H54 (cell line): ENCODE measurements around the gene TEAD1.
A peak's percentile ranks its signal among the peaks of the same experiment; 100 is the strongest.

Source experiments
- DNase-seq: peaks from one replicate; pipeline ENCODE4 v3.0.0; 2011; ENCODE audit warnings: low spot score, mixed read lengths; ENCODE audit not compliant: insufficient read length
- FAIRE-seq: peaks from 3 replicates; lab custom pipeline; 2011; peaks lifted over from hg19 to GRCh38; lab: Jason Lieb, UNC
- POLR2A ChIP-seq: IDR thresholded peaks from 2 replicates; pipeline ENCODE4 v1.6.1; 2011; ENCODE audit warnings: low read depth, mild to moderate bottlenecking, low read length

The TEAD1 gene

DNA sequence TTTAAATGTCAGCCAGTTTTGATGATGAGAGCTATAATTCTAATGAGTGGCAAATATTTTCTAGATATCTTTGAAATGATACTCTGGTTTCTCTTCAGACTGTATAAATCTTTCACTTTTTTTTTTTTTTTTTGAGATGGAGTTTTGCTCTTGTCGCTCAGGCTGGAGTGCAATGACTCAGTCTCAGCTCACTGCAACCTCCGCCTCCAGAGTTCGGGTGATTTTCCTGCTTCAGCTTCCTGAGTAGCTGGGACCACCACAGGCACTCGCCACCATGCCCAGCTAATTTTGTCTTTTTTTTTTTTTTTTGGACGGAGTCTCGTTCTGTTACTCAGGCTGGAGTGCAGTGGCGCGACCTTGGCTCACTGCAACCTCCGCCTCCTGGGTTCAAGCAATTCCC is 113.6 kb downstream of the TEAD1 start:
- TF ChIP-seq POLR2A = no peak
- no peak for DNase-seq
- no peak for FAIRE-seq

DNA sequence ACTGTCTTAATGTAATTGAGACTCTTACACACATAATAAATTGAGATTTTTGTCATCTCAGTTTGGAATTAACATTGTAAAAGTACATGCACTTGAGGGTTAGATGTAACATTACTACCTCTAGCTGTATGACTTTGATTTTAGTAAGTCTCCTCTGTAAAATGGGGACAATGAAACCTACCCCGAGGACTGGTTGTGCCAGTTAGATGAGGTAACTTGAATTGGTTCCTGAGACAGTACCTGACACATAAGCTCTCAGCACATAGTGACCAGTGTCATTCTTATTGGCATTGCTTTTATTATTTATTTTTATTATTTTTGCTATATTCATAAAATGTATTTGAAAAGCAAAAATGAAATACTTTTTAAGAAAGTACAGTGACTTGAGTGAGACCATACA is 114.8 kb downstream of the TEAD1 start:
- FAIRE-seq (no peak), DNase-seq (no peak)
- no peak for TF ChIP-seq POLR2A

DNA sequence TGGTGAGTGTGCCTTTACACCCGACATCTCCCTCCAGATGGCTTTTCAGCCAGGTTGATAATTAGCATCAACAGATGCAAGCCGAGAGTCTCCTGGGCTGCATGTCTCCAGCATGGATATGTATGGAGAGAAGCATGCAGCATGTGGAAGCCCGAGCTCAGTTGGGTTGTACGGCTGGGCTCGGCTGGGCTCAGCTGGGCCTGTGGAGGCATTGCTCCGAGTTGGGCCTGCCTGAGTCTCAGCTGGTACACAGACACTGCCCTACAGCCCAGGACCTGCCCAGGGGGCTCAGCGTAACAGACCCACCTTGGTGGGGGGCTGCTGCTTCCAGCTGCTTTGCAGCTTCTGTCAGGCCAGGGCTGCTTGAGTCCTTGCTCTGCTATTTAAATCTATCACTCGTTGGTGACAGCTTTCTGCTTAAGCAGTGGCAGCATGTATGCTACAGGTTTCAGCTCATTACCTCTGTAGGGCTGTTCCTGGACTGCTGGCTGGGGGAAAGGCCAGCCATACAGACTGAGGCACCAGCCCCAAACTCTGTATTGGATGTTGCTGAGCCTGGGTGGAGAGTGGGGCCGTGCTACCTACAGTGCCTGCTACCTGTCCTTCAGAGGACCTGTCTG is 115.5 kb downstream of the TEAD1 start:
- TF ChIP-seq POLR2A = no peak
- DNase-seq = no peak
- FAIRE-seq = no peak

DNA sequence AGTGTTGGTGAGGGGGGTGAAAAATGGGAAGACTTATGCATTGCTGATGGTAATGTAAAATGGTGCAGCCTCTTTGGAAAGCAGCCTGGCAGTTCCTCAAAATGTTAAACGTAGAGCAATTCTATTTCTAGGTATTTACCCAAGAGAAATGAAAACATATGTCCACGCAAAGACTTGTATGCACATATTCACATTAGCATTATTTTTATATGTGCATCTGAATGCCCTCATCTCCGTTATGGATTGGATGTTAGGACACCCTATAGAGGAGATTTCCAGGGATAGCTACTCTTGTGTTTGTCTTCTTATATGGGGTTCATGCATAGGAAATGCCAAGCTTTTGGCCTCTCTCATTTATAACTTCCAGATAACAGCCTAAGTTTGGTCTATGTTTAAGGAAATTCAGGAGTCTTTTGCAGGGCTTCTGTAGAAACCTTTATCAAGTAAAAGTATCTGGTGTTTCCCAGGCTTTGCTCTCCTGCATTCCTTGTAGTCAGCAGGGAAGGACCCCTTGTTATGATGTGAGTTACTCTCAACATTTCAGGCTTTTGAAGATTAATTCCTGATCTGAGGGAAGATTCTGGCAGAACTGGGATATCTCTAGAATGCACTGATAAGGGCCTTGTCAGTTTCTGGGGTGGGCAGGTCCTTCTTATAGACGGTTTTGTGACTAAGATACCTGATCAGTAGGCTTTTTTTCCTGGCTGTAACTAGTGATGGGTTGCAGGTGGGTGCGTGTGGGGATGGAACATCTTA is 116.8 kb downstream of the TEAD1 start:
- TF ChIP-seq POLR2A = no peak
- FAIRE-seq (no peak), DNase-seq (no peak)

DNA sequence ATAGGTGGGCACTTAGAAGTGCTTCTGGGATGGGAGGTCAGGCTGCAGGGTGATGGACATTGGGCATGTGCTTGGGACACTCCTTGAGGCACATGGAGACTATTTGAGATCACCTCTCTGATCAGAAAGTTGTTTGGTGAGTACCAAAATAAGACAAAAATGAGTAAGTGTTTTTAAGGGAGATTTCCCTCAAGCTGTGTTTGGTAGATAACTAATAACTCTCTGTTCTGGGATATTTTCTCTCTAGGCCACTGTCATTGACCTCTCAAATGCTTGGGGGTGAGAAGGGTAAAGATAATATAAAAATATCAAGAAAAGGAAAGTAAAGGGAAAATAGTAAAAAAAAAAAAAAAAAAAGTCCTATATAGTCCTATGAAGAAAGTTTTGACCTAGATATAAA is 117.8 kb downstream of the TEAD1 start:
- DNase-seq (no peak), FAIRE-seq (no peak)
- no peak for TF ChIP-seq POLR2A

DNA sequence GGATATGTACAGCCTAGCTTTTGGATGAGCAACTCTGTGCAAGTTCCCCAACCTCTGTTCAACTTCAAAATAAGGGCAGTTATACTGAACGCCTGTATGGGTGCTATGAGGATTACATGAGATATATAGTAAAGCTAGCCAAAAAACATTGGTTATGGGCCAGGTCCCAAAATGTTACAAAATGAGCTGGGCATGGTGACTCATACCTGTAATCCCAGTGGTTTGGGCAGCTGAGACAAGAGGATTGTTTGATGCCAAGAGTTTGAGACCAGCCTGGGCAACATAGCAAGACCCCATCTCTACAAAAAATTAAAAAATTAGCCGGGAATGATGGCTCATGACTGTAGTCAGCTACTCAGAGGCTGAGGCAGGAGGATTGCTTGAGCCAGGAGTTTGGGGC is 118.4 kb downstream of the TEAD1 start:
- no peak for DNase-seq
- no peak for FAIRE-seq
- TF ChIP-seq POLR2A = no peak

DNA sequence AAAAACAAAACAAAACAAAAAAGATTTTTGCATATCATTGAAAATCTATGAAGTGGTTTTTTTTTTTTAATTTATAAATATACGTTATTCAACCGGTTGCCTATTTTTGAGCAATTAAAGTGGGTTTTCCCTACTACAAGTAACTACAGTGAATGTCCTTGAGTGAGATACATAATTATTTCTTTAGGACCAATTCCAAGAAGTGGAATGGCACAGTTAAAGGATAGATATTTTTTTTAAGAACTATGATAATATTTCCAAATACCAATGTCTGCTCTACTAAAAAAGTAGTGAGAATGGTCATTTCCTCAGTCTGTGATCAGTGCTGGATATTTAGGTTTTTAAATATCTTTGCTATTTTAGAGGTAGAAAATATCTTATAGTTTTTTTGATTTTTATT is 118.8 kb downstream of the TEAD1 start:
- DNase-seq (no peak), FAIRE-seq (no peak)
- TF ChIP-seq POLR2A = no peak

DNA sequence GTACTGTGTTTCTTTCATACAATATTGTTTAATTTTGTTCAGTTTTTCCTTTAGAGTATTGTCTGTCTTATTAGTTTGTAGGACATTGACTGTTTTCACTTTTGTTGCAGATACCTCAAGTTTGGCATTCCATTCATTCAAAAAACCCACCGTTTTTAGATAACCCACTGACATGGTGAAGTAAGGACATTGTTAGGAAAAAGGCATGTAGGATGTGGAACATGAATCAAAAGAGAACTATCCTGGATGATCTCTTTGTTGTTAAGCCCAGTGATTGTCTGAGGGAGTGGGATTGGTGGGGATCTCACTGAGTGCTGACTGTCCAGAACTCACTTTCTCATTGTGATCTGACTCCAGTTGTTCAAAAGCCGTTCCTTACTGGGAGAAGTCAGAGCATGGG is 119.3 kb downstream of the TEAD1 start:
- no peak for FAIRE-seq
- DNase-seq = no peak
- no peak for TF ChIP-seq POLR2A

DNA sequence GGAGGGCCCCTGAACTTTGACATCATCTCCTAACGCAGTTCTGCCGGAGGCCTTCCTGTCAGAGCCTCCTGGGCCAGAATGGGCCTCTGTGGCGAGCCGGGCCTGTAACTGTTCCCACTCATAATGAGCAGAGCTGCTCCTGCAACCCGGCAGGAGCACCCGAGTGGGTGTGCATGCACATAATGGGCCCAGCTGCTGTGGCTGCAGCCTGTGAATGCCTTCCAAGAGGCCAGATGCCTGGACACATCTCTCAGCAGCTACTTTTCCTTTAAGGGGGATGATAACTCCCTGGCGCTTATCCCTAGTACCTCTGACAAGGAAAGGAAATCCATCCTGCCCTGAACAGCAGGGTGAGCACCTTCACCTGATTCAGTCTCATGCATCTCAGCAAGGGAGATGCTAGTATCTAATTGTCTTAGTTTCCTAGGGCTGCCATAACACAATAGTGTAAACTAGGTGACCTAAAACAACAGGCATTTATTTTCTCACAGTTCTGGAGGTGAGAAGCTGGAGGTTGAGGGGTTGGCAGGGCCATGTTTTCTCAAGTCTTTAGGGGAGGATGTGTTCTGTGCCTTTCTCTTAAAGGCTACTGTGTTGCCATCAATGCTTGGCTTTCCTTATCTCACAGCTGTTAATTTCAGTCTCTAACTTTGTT is 120.5 kb downstream of the TEAD1 start:
- DNase-seq = no peak
- TF ChIP-seq POLR2A = no peak
- no peak for FAIRE-seq

DNA sequence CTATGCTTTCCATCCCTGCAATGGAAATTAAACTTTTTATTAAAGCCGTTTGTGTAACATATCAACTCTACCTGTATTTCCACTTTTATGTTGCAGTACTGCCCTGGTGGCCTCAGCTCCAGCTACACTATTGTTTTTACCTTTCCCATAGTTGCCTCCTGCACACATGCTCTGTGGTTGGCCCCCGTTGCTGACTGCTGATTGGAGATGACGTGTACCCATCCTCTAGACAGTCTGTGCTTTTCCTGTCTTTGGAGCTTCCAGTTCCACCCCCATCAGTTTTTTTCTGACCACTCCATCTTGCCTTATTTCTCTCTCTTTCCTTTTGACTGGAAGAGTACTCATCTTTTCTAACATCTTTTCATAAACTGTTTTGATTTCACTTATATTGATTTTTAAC is 123.8 kb downstream of the TEAD1 start:
- TF ChIP-seq POLR2A = no peak
- DNase-seq (no peak), FAIRE-seq (no peak)

DNA sequence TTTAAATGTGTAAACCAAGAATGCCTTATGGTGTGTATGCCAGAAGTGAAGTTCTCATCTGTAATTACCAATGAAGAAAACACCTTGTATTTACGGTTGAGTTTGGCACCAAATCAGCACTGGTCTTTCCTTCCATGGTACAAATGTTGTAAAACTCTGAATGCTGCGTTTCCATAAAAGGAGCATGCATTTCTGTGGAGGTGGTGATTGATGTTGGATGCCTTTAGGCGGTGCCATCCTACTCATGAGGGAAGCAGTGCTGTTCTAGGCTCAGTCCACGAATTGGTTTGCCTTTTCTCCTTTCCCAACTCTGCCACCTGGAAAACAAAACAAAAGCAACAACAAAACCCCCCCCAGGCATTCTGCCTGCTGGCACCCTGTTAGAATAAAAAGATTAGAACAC is 124.4 kb downstream of the TEAD1 start:
- DNase-seq (no peak), FAIRE-seq (no peak)
- no peak for TF ChIP-seq POLR2A

DNA sequence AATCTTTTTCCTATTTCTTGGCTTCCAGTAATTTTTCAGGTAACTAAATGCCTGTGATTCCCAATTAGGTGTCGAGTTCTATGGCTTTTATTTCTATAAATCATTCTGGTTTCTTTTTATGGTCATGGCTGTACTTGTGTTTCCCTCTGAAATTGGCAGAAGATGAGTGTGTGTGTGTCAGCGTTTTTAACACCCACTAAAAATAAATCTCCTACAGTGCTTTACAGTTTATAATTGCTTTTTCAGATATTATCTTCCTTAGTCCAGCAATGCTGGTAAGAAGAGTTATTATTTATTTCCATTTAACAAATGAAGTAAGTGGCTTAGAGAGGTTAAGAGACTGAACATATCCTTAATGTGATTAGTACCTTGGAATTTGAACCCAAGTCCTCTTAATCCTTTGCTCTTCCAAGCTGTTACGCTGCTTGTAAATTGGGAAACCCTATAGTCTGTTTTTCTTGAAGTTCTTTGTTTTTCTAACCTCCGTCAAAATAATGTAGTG is 125.2 kb downstream of the TEAD1 start:
- no peak for DNase-seq
- no peak for FAIRE-seq
- no peak for TF ChIP-seq POLR2A

DNA sequence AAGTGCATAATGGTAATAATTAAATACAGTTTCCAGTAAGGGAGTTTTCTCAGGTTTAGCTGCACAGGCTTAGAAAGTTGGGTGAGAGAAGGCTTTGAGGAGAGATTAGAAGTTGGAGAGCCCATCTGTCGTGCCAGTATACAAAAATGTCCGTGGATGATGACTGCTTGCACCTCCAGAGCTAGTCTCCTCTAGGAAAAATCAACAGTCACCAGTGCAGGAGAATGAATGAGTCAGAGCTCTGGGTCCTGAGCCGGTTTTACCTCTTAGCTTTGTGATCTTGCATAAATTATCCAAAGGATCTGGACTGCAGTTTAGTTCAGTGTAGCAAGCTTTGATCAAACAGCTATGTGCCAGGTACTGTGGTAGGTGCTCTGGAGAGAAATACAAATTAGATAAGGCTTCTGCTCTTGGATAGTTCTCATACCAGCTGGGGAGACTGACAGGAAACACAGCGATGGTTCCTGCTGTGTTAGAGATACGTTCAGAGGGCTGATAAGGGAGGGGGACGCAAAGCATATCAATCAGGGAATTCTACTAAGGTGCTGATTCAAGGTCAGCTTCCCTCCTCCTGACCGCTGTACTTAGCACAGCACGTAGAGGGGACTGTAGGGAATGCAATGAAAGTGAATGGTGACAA is 125.9 kb downstream of the TEAD1 start:
- DNase-seq (peak; percentile 57), FAIRE-seq (peak; percentile 27)
- TF ChIP-seq POLR2A = no peak

DNA sequence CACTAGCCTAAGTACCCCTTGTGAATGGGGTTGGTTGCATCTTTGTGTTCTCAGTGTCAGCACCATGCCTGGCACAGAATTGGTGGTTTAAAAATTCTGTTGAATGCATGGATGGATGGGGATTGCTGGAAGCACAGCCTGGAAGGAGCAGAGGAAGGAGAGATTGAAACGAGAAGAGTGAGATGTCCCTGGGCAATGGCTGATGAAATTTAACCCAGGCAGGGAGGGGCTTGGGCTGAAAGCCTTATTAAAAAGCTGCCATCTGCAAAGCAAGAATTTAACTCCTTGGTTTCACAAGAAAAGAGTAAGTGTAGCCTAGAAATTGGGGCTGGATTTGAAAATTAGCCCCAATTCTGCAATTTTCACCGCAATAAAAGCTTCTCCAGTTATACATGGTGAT is 126.7 kb downstream of the TEAD1 start:
- FAIRE-seq = no peak
- DNase-seq = no peak
- no peak for TF ChIP-seq POLR2A
